ELF-1 (cell line): ENCODE measurements around the gene MSI2.

Experiments used
- DNase-seq: peaks from one replicate; pipeline ENCODE4 v3.0.0-alpha.2; 2016; ENCODE audit warnings: low read depth, low spot score

MSI2 gene

GRCh38 chr17:57432507-57433277 is 176.4 kb downstream of the MSI2 start:
- DNase-seq: peak; percentile 65

- DNase-seq: peak; percentile 42
These were observed 177.1 kb downstream of the MSI2 start for GRCh38 chr17:57433452-57433851.

- no peak for DNase-seq
These were observed 178.0 kb downstream of the MSI2 start for GRCh38 chr17:57434361-57434760.

- DNase-seq: no peak
These were observed 180.2 kb downstream of the MSI2 start for GRCh38 chr17:57436565-57436964.

- DNase-seq: no peak
These were observed 181.9 kb downstream of the MSI2 start for GRCh38 chr17:57438066-57438731.

GRCh38 chr17:57439651-57440050 is 183.3 kb downstream of the MSI2 start:
- no peak for DNase-seq

GRCh38 chr17:57440522-57441269 is 184.4 kb downstream of the MSI2 start:
- DNase-seq: peak; percentile 94

GRCh38 chr17:57441270-57441600 is 184.9 kb downstream of the MSI2 start:
- no peak for DNase-seq

- peak; percentile 79 for DNase-seq
These were observed 186.1 kb downstream of the MSI2 start for GRCh38 chr17:57442401-57442823.

GRCh38 chr17:57442914-57443571 is 186.7 kb downstream of the MSI2 start:
- peak; percentile 53 for DNase-seq

GRCh38 chr17:57443781-57444180 is 187.5 kb downstream of the MSI2 start:
- DNase-seq: no peak

- DNase-seq: peak; percentile 57
These were observed 188.5 kb downstream of the MSI2 start for GRCh38 chr17:57444682-57445450.

- DNase-seq: no peak
These were observed 189.6 kb downstream of the MSI2 start for GRCh38 chr17:57445772-57446472.

- no peak for DNase-seq
These were observed 191.2 kb downstream of the MSI2 start for GRCh38 chr17:57447357-57447989.

- no peak for DNase-seq
These were observed 191.9 kb downstream of the MSI2 start for GRCh38 chr17:57447990-57448758.

GRCh38 chr17:57448759-57449283 is 192.5 kb downstream of the MSI2 start:
- no peak for DNase-seq

GRCh38 chr17:57451191-57451590 is 194.9 kb downstream of the MSI2 start:
- no peak for DNase-seq

GRCh38 chr17:57451643-57452042 is 195.3 kb downstream of the MSI2 start:
- no peak for DNase-seq

GRCh38 chr17:57453841-57454425 is 197.6 kb downstream of the MSI2 start:
- no peak for DNase-seq
